HepG2 (cell line): ENCODE measurements around the gene IRX2. TPM values are rescaled to one million over a fixed set of nuclear protein-coding genes. Genes with fewer than 3 reads are reported as not detected.

Experiments
- FOXA1 ChIP-seq, 2 experiments: fragments of 450-650 bp in 1 of 2; sonication (generic) in 1 of 2; formaldehyde crosslinking in 1 of 2; IDR thresholded peaks; 2 replicates each; pipeline versions ENCODE4 v1.4.0 to v1.6.1; 2016 to 2020; ENCODE audit warnings: missing genetic modification reagents in 1 of 2
- SIX4 ChIP-seq: sonication (generic); formaldehyde crosslinking; IDR thresholded peaks from 2 replicates; pipeline ENCODE4 v1.4.0; 2020; ENCODE audit warnings: missing genetic modification reagents
- STAT6 ChIP-seq: sonication (generic); formaldehyde crosslinking; IDR thresholded peaks from 2 replicates; pipeline ENCODE4 v1.4.0; 2020; ENCODE audit warnings: missing genetic modification reagents, mild to moderate bottlenecking, borderline replicate concordance
- SUZ12 ChIP-seq: fragments of 150-350 bp; IDR thresholded peaks from 2 replicates; pipeline ENCODE4 v1.6.1; 2014; ENCODE audit warnings: low read depth, low read length
- TBX2 ChIP-seq: sonication (generic); formaldehyde crosslinking; IDR thresholded peaks from 2 replicates; pipeline ENCODE4 v1.5.0; 2020; ENCODE audit warnings: missing genetic modification reagents, mild to moderate bottlenecking, borderline replicate concordance
- THAP9 ChIP-seq: sonication (generic); formaldehyde crosslinking; IDR thresholded peaks from 2 replicates; pipeline ENCODE4; 2020; ENCODE audit warnings: missing genetic modification reagents, mild to moderate bottlenecking, borderline replicate concordance
- ZNF143 ChIP-seq: sonication (generic); formaldehyde crosslinking; IDR thresholded peaks from 2 replicates; pipeline ENCODE4 v1.4.0; 2020; ENCODE audit warnings: missing genetic modification reagents
- ZNF333 ChIP-seq: sonication (generic); formaldehyde crosslinking; IDR thresholded peaks from 2 replicates; pipeline ENCODE4 v1.4.0; 2020; ENCODE audit warnings: mild to moderate bottlenecking, missing genetic modification reagents, borderline replicate concordance
- ZNF580 ChIP-seq: IDR thresholded peaks from 2 replicates; pipeline ENCODE4 v1.6.1; 2016; ENCODE audit warnings: low read depth, borderline replicate concordance
- polyA plus RNA-seq, 8 experiments: library from polyadenylated mRNA; depleted of rRNA in 3 of 8; stranded (reverse) in 7 of 8; unstranded in 1 of 8; fragments of >200 nt; fragmentation: Illumina TruSeq in 4 of 8; extraction: Trizol in 4 of 8; gene quantifications; 2 replicates each; pipeline versions ENCODE4 v1.2.1 to v1.2.3, GENCODE V29; 2011 to 2016; ENCODE audit warnings: low read depth in 4 of 8, missing spikeins in 1 of 8, mixed read lengths in 1 of 8; ENCODE audit not compliant: insufficient read depth in 1 of 8
- total RNA-seq, 5 experiments: library from RNA; depleted of rRNA; stranded (reverse); fragments of >200 nt; fragmentation: Illumina TruSeq; extraction: Trizol; gene quantifications; 2 replicates each; pipeline ENCODE4 v1.2.3, GENCODE V29; 2016; ENCODE audit warnings: low read depth in 1 of 5

IRX2 gene
- total and polyA plus RNA-seq, 2 of the 13 experiments (the other 11 are each of a cell fraction or from before 2014, with no cell fraction given) = not detected

GRCh38 chr5:2773327-2773726 is 21.9 kb upstream of the IRX2 start (continued):
- TF ChIP-seq THAP9 (CRISPR knock-in tag) (no peak), STAT6 (CRISPR knock-in tag) (no peak), ZNF143 (no peak), ZNF580 (CRISPR knock-in tag) (no peak), SIX4 (CRISPR knock-in tag) (no peak), TBX2 (no peak), SUZ12 (no peak), ZNF333 (CRISPR knock-in tag) (no peak), FOXA1 (IDR thresholded peaks at IDR 0.05) (no peak), FOXA1 (CRISPR knock-in tag; IDR thresholded peaks at IDR 0.05) (no peak)
- TF ChIP-seq, all 625 proteins: peak for 0
